HT1080 (cell line): ENCODE results near the gene ASB16. TPM values are rescaled to one million over a fixed set of nuclear protein-coding genes. Genes with fewer than 3 reads are reported as not detected.
"Not testable (repeated sequence)": the region's sequence is repeated elsewhere in the genome, so short reads cannot be mapped to it uniquely, and the experiment has no call there.

Source experiments
- DNase-seq: peaks from one replicate; pipeline ENCODE4 v3.0.0-alpha.2; 2015; ENCODE audit warnings: low read depth
- total RNA-seq: library from RNA; depleted of rRNA; stranded (reverse); fragments of >200 nt; shearing (Covaris generic); gene quantifications from 2 replicates; pipeline ENCODE4 v1.2.3, GENCODE V29; 2014

ASB16 gene
- total RNA-seq, 1 experiment from 2014 or later: not detected

DNA sequence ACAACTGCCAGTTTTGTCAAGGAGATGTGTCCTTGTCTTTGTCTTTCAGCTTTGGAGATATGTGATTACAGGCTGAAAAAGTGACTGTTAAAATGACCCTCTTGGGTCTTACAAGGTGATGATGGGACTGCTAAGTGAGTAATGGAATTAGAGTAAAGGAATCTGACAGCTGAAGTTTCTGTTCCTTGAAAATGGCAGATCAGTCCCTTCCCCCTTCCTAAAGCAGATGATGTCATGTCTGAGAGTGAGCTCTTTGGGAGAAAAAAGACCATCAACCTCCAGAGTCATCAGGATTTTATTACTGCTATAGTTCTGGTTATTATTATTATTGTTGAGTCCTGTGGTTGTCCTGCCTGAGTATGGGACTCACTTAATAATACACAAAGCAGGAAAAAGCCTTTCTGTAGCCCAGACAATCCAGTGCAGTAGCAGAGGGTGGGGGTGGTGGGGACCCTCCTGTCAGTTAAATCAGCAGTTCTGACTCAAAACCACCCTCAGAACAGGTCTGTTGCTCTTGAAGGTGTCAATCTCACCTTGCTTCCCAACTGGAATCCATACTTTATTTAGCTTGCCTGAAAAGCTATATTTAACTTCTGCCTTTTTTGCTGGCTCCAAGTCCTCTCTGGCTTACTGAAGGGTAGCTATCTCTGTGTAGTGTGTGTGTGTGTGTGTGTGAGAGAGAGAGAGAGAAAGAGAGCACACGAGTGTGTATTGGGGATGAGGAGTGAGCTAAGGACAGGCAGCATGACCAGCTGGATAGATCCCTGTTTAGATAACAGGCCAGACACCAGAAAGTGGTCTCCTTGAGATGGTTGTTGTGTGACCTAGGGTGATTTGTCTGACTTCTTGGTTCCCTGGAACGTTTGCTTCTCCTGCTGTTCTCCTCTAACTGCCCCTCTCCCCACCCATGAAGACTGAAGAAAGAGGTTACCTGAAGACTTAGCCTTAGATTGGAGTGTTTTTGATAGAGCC, 23.8 kb upstream of the ASB16 start:
- DNase-seq: no peak

DNA sequence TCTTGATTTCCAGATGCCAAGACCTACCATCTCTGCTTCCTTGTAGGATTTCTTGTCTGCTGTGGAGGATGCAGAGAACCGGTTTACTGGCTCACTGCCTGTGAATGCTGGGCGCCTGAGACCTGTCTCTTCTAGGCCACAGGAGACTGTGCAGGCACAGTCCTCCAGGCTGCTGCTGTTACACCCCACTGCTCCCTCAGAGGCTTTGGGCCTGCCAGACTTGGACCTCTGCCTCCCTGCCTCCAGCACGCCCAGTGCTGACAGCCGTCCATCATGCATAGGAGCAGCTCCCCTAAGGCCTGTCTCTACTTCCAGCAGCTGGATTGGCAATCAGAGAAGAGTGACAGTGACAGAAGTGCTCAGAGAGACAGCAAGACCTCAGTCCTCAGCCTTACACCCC, 22.7 kb upstream of the ASB16 start:
- DNase-seq: no peak

DNA sequence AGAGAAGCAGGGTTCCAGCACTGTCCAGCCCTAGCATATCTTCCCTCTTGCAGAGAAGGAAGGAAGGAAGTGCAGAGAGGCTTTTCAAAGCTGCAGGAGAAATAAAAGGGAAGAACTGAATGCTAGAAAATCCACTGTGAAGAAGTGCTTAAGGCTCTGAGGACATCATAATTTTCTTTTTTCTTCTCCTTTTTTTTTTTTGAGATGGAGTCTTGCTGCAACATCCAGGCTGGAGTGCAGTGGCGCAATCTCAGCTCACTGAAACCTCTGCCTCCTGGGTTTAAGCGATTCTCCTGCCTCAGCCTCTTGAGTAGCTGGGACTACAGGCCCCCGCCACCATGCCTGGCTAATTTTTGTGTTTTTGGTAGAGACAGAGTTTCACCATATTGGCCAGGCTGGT, 21.4 kb upstream of the ASB16 start:
- not testable (repeated sequence) for DNase-seq

DNA sequence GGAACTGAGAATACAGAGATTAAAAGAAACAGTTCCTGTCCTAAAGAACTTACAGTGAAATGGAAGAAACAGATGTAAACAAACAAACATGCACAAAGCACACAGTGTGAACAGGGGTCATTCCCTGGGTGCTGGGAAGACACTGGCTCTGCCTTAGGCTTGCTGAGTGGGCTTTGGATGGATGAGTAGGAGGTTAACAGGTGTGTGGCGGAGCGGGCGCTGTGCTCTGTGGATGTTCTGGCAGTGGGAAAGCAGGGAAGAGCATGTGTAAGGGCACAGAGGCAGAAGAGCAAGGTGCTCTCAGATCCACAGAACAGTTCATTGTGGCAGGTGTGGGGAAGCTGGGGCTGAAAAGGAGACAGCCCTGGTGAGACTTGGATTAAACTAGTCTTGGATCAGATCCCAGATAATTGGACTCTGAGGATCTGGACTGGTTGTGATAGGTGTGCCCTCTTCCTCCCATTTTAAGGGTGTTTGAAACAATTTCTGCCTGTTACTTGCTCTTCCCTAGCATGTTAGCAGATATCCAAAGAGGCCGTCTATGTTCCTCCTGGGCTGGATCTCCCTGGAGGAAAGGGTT, 20.7 kb upstream of the ASB16 start:
- DNase-seq: no peak

DNA sequence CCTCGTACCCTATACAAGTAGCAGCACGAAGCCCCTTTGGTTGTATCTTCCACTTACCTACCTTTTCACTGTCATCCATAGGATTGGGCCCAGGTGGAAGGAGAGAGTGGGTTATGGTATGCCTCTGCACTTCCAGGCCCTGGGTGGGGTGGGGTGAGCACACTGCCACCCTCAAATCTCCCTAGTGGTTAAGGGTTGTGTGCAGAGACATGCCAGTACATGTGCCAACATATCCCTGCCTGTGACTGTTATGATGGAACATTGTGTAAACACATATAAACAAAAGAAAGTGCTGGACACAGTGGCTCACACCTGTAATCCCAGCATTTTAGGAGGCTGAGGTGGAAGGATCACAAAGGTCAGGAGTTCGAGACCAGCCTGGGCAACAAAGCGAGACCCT, 17.6 kb upstream of the ASB16 start:
- no peak for DNase-seq

DNA sequence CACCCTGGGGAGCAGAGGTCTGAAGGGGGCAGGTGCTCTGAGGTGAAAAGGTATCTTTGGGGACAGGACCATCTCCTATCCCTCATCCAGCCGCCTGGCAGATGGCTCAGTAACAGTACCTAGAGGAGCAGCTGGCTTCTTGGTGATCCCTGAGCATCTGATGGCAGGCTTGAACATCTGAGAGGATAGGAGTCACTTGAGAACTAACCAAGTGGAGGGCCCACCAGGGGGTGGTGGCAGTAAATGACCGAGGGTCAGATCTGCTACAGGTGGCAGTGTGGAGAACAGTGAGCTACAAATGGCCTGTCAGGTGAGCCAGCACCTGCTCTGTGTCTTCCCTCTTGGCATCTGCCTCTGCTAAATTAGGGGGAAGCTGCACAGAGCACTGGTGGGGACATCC, 15.0 kb upstream of the ASB16 start:
- DNase-seq: no peak

DNA sequence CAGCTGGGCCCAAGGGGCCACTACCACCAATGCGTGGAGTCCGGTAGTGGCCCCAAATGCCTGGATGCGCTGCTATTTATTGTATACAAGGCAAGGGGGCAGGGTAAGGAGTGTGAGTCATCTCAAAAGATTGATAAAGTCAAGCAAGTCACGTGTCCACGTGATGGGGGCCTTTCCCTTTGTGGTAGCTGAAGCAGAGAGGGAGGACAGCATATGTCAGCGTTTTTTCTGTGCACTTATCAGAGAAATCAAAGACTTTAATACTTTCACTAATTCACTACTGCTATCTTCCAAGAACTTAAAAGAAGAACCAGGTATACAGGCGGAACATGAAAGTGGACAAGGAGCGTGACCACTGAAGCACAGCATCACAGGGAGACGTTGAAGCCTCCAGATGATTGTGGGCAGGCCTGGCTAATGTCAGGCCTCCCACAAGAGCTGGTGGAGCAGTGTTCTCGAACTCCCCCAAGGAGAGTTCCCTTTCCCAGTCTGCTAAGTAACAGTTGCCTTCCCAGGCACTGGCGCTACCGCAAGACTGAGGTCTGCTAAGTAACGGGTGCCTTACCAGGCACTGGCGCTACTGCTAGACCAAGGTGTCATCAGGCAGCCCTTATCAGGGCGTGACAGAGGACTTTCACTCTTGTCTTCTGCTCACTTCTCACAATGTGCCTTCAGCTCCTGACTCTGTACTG, 10.8 kb upstream of the ASB16 start:
- peak; percentile 19 for DNase-seq

DNA sequence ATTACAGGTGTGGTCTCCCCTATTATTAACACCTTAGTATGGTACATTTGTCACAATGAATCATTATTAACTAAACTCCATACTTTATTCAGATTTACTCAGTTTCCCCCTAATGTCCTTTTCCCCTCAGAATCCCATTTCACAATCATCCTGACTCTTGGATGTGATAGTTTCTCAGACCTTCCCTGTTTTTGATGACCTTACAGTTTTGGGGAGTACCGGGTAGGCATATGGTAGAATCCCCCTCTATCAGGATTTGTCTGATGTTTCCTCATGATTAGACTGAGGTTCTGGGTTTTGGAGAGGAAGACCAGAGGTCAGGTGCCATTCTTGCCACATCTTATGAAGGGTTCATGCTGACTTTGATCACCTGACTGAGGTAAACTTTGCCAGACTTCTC, 6.0 kb upstream of the ASB16 start:
- no peak for DNase-seq

DNA sequence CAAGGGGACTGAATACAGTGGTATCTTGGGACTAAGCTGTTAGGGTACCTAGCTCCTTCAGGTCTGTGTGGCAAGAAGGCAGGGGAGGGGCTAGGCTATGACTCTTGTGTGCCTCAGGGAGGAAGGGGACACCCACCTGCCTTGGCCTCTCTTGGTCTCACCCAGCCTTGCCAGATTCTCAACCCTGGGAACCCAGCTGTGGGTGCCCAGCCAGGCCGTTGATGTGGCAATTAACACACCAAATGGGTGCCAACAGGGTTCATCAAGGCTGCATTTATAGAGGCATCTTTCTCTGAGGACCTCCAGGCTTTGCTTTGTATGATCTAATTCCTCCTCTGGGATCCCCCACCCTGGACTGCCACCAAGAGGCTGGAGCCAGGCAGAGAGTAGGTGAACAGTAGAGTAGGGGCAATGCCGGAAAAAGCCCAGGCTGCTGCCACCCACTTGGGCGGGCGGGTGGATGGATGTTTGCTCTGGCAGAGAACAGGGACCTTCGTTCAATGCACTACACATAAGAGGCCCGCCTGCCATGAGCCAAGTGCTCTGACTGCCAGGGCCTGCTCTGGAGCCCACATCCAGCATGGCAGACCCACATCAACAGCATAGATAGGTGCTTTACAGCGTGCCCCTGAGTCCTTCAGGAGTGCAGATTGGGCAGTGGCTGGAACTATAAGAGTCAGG, 3.2 kb upstream of the ASB16 start:
- no peak for DNase-seq

DNA sequence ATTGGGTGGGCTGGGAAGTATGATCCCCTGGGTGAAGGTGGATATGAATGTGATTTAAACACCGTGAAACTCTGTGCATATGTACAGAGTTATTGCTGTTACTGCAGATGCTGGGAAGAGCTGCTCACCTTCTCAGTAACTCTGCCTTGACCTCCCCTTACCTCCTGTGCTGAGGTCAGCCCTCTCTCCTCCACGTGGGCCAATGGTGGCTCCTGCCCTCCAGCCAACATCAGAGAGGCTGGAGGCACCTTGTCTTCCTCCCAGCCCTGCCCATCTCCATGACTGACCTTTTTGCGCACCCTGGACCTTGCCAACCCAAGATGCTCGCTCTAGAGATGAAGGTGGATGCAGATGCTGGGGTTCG, 387 bp upstream of the ASB16 start:
- no peak for DNase-seq

DNA sequence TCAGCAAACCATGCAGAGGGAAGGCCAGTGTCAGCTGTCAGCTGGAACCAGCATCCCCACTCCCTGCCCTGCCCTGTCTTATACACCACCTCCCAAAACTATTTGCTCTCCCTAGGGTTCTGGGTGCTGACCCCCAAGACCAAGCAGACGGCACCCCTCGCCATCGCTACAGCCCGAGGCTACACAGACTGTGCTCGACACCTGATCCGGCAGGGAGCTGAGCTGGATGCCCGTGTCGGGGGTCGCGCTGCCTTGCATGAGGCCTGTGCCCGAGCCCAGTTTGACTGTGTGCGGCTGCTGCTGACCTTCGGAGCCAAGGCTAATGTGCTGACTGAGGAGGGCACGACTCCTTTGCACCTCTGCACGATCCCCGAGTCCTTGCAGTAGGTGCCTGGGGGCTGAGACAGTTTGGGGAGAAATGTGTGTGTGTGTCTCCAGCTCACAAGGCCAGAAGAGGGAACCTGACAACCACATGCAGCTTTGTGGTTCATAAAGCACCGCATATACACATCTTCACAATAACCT, 1.5 kb downstream of the ASB16 start:
- no peak for DNase-seq

DNA sequence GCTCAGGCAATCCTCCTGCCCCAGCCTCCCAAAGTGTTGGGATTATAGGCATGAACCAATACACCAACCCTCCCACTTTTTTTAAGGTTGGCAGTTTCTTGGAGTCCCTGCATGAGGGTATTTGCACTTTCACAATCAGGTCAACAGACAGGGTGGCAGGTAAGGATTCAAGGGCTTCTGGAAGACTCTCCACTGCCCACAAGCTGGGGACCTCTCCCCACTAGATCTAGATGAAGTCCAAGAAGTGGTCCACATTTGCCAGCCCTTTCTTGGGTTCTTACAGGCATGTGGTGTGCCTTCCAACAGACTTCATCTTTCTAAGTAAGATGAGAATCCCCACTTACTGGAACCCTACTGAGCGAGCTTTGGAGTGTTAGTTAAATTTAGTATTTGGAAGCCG, 3.9 kb downstream of the ASB16 start:
- no peak for DNase-seq

DNA sequence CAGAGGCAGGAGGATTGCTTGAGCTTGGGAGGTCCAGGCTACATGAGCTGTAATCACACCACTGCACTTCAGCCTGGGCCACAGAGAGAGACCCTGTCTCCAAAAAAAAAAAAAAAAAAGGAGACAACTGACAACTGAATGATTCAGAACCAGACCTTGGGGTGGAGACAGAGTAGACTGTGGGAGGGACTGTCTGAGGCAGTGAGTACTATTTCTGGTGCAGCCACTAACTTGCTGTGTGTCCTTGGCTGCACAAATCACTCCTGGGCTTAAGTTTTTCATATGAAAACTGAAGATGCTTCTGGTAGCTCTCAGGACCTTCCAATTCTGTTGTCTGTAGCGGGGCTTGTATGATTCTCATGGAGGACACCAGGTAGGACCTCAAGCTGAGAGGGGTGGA, 5.8 kb downstream of the ASB16 start:
- no peak for DNase-seq

DNA sequence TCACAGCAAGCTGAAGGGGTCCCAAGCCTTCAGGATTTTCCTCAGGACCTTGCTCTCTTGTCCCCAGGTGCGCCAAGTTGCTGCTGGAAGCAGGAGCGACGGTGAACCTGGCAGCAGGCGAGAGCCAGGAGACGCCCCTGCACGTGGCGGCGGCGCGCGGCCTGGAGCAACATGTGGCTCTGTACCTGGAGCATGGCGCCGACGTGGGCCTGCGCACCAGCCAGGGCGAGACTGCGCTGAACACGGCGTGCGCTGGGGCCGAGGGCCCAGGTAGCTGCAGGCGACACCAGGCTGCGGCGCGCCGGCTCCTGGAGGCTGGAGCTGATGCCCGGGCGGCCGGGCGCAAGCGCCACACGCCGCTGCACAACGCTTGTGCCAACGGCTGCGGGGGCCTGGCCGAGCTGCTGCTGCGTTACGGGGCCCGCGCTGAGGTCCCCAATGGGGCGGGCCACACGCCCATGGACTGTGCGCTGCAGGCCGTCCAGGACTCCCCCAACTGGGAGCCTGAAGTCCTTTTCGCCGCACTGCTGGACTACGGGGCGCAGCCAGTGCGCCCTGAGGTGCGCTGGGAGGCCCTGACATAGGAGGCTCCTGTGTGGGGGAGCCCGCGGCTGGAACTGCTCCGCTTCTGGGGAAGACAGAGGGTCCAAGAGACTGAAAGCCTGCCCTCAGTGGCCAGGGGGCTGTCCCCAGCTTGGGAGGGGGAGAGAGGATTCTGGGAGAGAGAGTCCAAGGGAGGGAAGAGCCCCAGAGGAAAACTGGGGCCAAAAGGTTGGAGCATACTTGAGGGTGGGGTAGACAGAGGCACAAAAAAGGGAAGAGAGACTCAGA, 6.4 kb downstream of the ASB16 start:
- DNase-seq: no peak

DNA sequence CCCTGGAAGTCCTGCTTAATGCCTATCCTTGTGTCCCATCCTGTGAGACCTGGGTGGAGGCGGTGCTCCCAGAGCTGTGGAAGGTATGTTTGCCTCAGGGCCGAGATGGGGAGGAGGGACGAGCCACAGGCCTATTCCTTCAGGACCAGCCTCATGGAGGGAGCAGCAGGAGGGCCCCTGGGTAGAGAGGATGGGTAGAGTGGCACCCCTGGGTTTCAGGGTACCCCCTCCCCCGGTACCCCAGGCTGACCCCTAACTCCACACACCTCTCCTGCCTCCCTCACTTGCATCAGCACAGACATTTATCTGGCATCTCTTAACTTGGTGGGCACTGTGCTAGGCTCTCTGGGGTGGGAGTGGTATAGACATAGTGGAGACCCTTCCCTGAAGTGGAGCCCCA, 7.1 kb downstream of the ASB16 start:
- DNase-seq: no peak

DNA sequence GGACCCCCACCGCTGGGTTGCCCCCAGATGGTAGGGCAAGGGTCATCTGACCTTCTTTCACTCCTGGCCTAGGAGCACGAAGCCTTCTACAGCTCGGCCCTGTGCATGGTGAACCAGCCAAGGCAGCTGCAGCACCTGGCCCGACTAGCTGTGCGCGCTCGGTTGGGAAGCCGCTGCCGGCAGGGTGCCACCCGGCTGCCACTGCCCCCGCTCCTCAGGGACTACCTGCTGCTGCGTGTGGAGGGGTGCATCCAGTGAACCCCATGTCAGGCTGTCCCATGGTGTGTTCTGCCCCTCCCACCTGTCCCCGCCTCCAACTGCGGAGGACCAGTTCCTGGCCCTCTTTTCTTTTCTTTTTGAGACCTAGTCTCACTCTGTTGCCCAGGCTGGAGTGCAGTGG, 7.6 kb downstream of the ASB16 start:
- no peak for DNase-seq

DNA sequence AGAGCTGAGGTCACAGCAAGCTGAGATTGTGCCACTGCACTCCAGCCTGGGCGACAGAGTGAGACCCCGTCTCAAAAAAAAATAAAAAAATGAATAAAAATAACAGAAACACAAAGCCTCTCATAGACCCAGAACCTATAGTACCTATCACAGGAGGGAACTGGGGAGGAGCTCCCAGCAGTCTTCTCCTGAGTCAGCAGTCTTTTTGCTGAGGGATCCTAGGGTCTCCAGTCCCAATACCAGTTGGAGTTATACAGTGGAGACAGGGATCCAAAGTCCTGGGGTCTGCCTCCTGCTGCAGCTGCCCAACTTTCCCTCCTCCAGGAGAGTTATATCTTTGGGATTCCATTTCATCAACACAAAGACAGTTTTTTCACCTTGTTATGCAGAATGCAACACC, 12.5 kb downstream of the ASB16 start:
- no peak for DNase-seq

DNA sequence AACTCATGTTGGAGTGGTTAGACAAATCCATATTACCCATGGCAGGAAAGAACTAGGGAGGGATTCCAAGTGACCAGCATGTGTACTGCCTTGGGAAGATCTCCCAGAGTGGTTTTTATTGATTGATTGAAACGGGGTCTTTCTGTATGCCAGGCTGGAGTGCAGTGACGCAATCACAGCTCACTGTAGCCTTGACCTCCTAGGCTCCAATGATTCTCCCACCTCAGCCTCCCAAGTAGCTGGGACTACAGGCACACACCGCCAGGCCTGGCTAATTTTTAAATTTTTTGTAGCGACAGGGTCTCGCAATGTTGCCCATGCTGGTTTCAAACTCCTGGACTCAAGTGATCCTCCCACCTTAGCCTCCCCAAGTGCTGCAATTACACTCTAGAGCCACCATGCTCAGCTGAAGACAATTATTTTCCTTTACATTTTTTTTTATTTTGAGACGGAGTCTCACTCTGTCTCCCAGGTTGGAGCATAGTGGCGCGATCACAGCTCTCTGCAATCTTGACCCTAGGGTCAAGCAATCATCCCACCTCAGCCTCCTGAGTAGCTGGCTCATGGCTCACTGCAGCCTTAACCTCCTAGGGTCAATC, 13.8 kb downstream of the ASB16 start:
- no peak for DNase-seq

DNA sequence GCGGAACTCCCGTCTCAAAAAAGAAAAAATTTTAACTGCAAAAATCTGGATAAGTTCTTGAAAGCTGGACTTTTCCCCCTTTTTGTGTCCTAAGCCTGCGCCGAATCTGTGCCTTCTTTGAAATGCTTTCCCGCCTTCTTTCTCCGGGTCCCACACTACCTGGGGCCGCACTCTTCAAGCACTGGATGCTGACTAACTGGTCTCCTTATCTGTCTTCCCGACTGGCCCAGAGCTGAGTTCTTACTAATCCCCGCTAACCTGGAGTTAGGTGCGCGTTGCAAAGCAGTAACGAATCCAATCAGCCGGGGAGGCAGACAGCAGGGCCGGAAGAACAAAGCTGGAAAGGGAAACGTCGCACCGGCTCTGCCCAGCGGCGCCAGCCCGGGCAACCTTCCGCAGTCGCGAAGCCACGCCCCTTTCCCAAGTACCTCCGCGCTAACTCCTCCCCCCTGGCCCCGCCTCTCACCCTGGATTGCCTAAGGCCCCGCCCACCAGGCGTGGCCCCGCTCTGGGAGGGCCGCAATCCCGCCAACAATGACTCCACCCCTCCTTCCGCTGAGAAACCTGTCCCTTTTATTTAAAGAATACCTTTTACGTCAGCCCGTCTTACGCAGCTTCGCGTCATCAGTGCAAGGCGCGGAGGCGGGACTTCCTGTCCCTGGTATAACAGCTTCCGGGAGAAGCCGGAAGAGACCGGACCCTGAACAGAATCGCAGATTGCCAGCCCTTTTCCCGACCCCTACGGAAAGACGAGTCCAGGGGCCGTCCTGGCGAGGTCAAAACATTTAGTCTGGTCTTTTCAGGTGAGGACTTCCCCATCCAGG, 16.0 kb downstream of the ASB16 start, which contains the start of gene TMUB2:
Gene TMUB2, plus strand, starts transcription at position 666 of the 824 bp plus-strand sequence. CDS start 737 bp downstream, outside the sequence.
- peak; percentile 98 for DNase-seq
